ENCODE measurements around the gene BARD1. TPM values are rescaled to one million over a fixed set of nuclear protein-coding genes. Genes with fewer than 3 reads are reported as not detected.
"Not testable (repeated sequence)": the region's sequence is repeated elsewhere in the genome, so short reads cannot be mapped to it uniquely, and the experiment has no call there.

BARD1 gene
- total RNA-seq, 3 donors from 2014 or later (not counting 1 experiment from before 2014, with no cell fraction given), result 11.5 to 16.5 (median 13.9) TPM

- Mint-ChIP-seq H3K4me1 (no peaks in the 10 kb centered on the region), H3K27ac (no peak overlapping the region), H3K9me3 (no peaks in the 10 kb centered on the region), H3K4me3 (no peak overlapping the region), H3K27me3 (ENCODE audit: low read depth in 2 of 2) (no peaks in the 10 kb centered on the region), H3K36me3 (peaks cover 6% of the 10 kb centered on the region)
- Histone ChIP-seq H3K4me1 (ENCODE audit: control insufficient read depth, insufficient read depth, low read length) (no peaks in the 10 kb centered on the region), H3K9me3 (ENCODE audit: control insufficient read depth, insufficient read depth, low read length) (no peaks in the 10 kb centered on the region), H3K27ac (ENCODE audit: low read length) (no peak overlapping the region), H3K4me3 (ENCODE audit: low read length) (no peak overlapping the region), H3K27me3 (ENCODE audit: control insufficient read depth, insufficient read depth, low read length) (no peaks in the 10 kb centered on the region), H3K36me3 (ENCODE audit: control insufficient read depth, insufficient read depth, low read length) (peaks cover 19% of the 10 kb centered on the region)
- DNase-seq, result no peak
- 96% methylated on average over 3 of the region's 3 CpGs for WGBS (ENCODE audit: insufficient coverage)
- TF ChIP-seq, protein P1, sequence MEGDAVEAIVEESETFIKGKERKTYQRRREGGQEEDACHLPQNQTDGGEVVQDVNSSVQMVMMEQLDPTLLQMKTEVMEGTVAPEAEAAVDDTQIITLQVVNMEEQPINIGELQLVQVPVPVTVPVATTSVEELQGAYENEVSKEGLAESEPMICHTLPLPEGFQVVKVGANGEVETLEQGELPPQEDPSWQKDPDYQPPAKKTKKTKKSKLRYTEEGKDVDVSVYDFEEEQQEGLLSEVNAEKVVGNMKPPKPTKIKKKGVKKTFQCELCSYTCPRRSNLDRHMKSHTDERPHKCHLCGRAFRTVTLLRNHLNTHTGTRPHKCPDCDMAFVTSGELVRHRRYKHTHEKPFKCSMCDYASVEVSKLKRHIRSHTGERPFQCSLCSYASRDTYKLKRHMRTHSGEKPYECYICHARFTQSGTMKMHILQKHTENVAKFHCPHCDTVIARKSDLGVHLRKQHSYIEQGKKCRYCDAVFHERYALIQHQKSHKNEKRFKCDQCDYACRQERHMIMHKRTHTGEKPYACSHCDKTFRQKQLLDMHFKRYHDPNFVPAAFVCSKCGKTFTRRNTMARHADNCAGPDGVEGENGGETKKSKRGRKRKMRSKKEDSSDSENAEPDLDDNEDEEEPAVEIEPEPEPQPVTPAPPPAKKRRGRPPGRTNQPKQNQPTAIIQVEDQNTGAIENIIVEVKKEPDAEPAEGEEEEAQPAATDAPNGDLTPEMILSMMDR (IDR thresholded peaks at IDR 0.05), result no peak
- ATAC-seq, result no peak
- intact Hi-C loops (cut with micrococcal nuclease), result no loop called here
Measured at GRCh38 chr2:214730800-214731407, 78.6 kb downstream of the BARD1 start.

GRCh38 chr2:214730248-214730647 lies 79.2 kb downstream of the BARD1 start:
- H3K4me1 ChIP-seq (ENCODE audit: control insufficient read depth, insufficient read depth, low read length), result no peaks in the 10 kb centered on the region
- no peaks in the 10 kb centered on the region for H3K27me3 Mint-ChIP-seq (ENCODE audit: low read depth in 2 of 2)
- H3K27ac ChIP-seq (ENCODE audit: low read length), result no peak overlapping the region
- peaks cover 19% of the 10 kb centered on the region for H3K36me3 ChIP-seq (ENCODE audit: control insufficient read depth, insufficient read depth, low read length)
- intact Hi-C loops (cut with micrococcal nuclease), result no loop called here
- ATAC-seq, result no peak
- no peak overlapping the region for H3K27ac Mint-ChIP-seq
- TF ChIP-seq, protein P1 (IDR thresholded peaks at IDR 0.05), result no peak
- no peaks in the 10 kb centered on the region for H3K27me3 ChIP-seq (ENCODE audit: control insufficient read depth, insufficient read depth, low read length)
- no peak for DNase-seq
- H3K36me3 Mint-ChIP-seq, result peaks cover 6% of the 10 kb centered on the region
- no peak overlapping the region for H3K4me3 ChIP-seq (ENCODE audit: low read length)
- H3K9me3 Mint-ChIP-seq, result no peaks in the 10 kb centered on the region
- no peaks in the 10 kb centered on the region for H3K4me1 Mint-ChIP-seq
- H3K4me3 Mint-ChIP-seq, result no peak overlapping the region
- H3K9me3 ChIP-seq (ENCODE audit: control insufficient read depth, insufficient read depth, low read length), result no peaks in the 10 kb centered on the region
- WGBS (ENCODE audit: insufficient coverage), result 100% methylated on average over 3 of the region's 3 CpGs

- Histone ChIP-seq H3K36me3 (ENCODE audit: control insufficient read depth, insufficient read depth, low read length) (peaks cover 19% of the 10 kb centered on the region), H3K9me3 (ENCODE audit: control insufficient read depth, insufficient read depth, low read length) (no peaks in the 10 kb centered on the region), H3K27ac (ENCODE audit: low read length) (no peak overlapping the region), H3K4me1 (ENCODE audit: control insufficient read depth, insufficient read depth, low read length) (no peaks in the 10 kb centered on the region), H3K27me3 (ENCODE audit: control insufficient read depth, insufficient read depth, low read length) (no peaks in the 10 kb centered on the region), H3K4me3 (ENCODE audit: low read length) (no peak overlapping the region)
- TF ChIP-seq, protein P1 (IDR thresholded peaks at IDR 0.05), result no peak
- H3K36me3 Mint-ChIP-seq, result peaks cover 13% of the 10 kb centered on the region
- H3K27ac Mint-ChIP-seq, result no peak overlapping the region
- no peak overlapping the region for H3K4me3 Mint-ChIP-seq
- H3K9me3 Mint-ChIP-seq, result peaks cover 0 to 3% of the 10 kb centered on the region in 2 donors
- H3K4me1 Mint-ChIP-seq, result no peaks in the 10 kb centered on the region
- DNase-seq, result no peak
- intact Hi-C loops (cut with micrococcal nuclease), result no loop called here
- no peak for ATAC-seq
- 91% methylated on average over 1 of the region's 1 CpG for WGBS (ENCODE audit: insufficient coverage)
- no peaks in the 10 kb centered on the region for H3K27me3 Mint-ChIP-seq (ENCODE audit: low read depth in 2 of 2)
Measured at GRCh38 chr2:214724741-214725140, 84.7 kb downstream of the BARD1 start.

- H3K27ac ChIP-seq (ENCODE audit: low read length); ATAC-seq; H3K4me3 ChIP-seq (ENCODE audit: low read length); H3K27me3 ChIP-seq (ENCODE audit: control insufficient read depth, insufficient read depth, low read length); H3K4me1 Mint-ChIP-seq; H3K4me3 Mint-ChIP-seq; intact Hi-C loops (cut with micrococcal nuclease); H3K9me3 ChIP-seq (ENCODE audit: control insufficient read depth, insufficient read depth, low read length); H3K27ac Mint-ChIP-seq; H3K27me3 Mint-ChIP-seq (ENCODE audit: low read depth in 2 of 2); H3K4me1 ChIP-seq (ENCODE audit: control insufficient read depth, insufficient read depth, low read length); H3K36me3 ChIP-seq (ENCODE audit: control insufficient read depth, insufficient read depth, low read length); DNase-seq; H3K9me3 Mint-ChIP-seq: not testable (repeated sequence)
- H3K36me3 Mint-ChIP-seq, result peaks cover 15% of the 10 kb centered on the region
- WGBS (ENCODE audit: insufficient coverage), result 98% methylated on average over 3 of the region's 3 CpGs
Measured at GRCh38 chr2:214717837-214718236, 91.6 kb downstream of the BARD1 start.
